Measurements from ENCODE around the gene CRHR1.

Gene CRHR1

DNA sequence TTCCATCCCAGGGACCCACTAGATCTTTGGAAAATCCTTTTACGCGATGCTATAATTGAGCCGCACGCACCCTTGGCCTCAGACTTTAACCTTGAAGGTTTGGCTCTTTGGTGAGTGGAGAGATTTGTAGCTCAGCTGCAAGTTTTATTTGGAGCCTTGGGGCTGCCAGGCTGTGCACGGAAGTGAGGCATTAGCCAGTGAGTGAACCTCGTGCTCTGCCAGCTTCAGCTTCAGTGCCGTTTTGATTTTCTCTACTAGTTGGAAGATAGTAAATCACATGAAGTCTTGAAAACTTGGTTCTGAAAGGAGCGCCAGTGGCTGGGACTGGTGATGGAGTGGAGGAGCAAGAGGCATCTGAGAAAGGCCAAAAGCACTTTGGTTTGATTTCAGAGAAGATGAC lies 17.3 kb downstream of the CRHR1 start:
- H3K4me3 ChIP-seq (ENCODE audit: low read depth, low read length), result no peak overlapping the region
- TF ChIP-seq, protein P1, sequence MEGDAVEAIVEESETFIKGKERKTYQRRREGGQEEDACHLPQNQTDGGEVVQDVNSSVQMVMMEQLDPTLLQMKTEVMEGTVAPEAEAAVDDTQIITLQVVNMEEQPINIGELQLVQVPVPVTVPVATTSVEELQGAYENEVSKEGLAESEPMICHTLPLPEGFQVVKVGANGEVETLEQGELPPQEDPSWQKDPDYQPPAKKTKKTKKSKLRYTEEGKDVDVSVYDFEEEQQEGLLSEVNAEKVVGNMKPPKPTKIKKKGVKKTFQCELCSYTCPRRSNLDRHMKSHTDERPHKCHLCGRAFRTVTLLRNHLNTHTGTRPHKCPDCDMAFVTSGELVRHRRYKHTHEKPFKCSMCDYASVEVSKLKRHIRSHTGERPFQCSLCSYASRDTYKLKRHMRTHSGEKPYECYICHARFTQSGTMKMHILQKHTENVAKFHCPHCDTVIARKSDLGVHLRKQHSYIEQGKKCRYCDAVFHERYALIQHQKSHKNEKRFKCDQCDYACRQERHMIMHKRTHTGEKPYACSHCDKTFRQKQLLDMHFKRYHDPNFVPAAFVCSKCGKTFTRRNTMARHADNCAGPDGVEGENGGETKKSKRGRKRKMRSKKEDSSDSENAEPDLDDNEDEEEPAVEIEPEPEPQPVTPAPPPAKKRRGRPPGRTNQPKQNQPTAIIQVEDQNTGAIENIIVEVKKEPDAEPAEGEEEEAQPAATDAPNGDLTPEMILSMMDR (IDR thresholded peaks at IDR 0.05; ENCODE audit: control insufficient read depth, extremely low read depth, insufficient read depth), result no peak
- DNase-seq (ENCODE audit: low read depth), result no peak

DNA sequence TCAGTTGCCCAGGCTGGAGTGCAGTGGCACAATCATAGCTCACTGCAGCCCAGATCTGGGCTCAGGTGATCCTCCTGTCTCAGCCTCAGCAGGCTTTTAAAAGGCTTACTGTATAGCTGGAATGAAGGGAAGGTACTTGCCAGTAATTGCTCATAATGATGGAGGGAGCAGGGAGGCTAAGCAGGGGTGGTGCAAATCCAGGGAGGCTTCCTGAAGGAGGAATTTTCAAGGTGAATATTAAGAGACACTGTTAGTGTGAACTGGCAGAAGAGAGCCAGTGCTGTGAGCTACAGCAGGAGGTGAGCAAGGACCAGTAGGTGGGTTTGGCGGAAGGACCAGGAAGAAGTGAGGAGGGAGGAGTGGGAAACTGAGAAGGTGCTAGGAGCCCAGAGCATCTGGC lies 24.7 kb downstream of the CRHR1 start:
- no peak for DNase-seq (ENCODE audit: low read depth)
- H3K4me3 ChIP-seq (ENCODE audit: low read depth, low read length), result no peak overlapping the region

DNA sequence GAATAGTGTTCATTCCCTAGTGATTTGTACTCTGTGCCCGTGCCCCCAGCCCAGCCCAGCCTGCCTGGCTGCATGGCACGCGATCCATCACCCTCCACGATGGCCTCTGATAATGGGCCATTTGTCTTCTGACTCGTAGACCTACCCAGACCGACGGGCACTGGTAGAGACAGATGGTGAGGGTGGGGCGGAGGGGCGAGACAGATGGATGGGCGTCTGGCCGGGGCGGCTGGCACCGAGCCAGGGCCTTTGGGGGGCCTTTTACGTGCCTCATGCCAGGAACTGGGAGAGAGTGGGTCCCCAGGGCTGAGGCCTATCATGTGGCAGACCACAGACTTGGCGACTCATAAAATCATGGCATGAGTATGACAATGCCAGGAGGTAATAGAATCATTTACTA lies 25.4 kb downstream of the CRHR1 start:
- H3K4me3 ChIP-seq (ENCODE audit: low read depth, low read length), result no peak overlapping the region
- no peak for DNase-seq (ENCODE audit: low read depth)
- TF ChIP-seq, protein P1 (IDR thresholded peaks at IDR 0.05; ENCODE audit: control insufficient read depth, extremely low read depth, insufficient read depth), result no peak

More for the DNA sequence above, 24.7 kb downstream of the CRHR1 start:
- TF ChIP-seq, protein P1 (IDR thresholded peaks at IDR 0.05; ENCODE audit: control insufficient read depth, extremely low read depth, insufficient read depth), result no peak

DNA sequence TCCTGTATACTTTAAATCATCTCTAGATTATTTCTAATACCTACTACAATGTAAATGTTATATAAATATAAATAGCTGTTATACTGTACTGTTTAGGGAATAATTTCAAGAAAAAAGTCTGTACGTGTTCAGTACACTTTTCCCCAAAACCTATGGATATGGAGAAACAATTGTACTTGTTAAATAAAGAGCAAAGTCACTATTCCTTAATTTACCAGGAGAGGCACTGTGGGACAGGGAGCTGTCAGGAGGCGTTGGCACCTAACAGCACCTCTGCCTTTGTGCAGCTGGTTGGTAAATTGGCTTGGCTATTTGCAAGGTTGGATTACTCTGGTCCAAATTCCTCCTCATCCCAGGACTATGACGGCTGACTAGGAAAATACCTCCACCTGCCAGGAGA lies 28.0 kb downstream of the CRHR1 start:
- TF ChIP-seq, protein P1 (IDR thresholded peaks at IDR 0.05; ENCODE audit: control insufficient read depth, extremely low read depth, insufficient read depth), result peak; percentile 29
- peak; percentile 22 for DNase-seq (ENCODE audit: low read depth)
- no peak overlapping the region for H3K4me3 ChIP-seq (ENCODE audit: low read depth, low read length)

DNA sequence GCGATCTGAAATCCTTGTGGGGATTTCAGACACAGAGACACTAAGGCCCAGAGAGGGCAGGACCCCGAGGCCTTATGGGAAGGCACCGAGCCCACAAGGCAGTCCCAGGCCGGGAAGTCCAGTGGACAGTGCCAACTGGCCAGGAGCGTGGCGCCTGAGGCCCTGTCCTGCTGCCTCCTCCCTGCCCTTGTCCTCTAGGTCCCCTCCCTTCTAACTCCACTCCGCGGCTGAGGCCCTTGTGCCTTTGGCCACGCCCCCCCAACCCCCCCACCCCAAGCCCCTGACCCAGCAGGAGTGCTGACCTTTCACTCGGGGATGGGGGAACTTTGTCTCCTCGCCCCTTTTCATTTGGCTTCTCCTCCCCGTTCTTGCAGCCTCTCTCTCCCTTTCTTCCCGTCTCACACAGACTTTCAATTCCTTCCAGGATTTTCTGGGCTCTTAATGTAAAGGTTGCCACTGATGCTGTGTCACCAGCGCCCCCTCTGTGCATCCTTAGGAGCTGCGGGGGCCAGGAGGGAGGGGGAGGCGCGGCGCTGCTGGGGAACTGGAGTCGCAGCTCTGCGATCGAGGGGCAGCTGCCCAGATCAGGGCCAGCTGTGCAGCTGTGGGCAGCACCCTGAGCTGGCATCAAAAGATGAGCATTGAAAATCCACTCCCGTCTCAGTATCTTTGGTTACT lies 29.1 kb downstream of the CRHR1 start:
- TF ChIP-seq, protein P1 (IDR thresholded peaks at IDR 0.05; ENCODE audit: control insufficient read depth, extremely low read depth, insufficient read depth), result no peak
- no peak for DNase-seq (ENCODE audit: low read depth)
- no peak overlapping the region for H3K4me3 ChIP-seq (ENCODE audit: low read depth, low read length)

DNA sequence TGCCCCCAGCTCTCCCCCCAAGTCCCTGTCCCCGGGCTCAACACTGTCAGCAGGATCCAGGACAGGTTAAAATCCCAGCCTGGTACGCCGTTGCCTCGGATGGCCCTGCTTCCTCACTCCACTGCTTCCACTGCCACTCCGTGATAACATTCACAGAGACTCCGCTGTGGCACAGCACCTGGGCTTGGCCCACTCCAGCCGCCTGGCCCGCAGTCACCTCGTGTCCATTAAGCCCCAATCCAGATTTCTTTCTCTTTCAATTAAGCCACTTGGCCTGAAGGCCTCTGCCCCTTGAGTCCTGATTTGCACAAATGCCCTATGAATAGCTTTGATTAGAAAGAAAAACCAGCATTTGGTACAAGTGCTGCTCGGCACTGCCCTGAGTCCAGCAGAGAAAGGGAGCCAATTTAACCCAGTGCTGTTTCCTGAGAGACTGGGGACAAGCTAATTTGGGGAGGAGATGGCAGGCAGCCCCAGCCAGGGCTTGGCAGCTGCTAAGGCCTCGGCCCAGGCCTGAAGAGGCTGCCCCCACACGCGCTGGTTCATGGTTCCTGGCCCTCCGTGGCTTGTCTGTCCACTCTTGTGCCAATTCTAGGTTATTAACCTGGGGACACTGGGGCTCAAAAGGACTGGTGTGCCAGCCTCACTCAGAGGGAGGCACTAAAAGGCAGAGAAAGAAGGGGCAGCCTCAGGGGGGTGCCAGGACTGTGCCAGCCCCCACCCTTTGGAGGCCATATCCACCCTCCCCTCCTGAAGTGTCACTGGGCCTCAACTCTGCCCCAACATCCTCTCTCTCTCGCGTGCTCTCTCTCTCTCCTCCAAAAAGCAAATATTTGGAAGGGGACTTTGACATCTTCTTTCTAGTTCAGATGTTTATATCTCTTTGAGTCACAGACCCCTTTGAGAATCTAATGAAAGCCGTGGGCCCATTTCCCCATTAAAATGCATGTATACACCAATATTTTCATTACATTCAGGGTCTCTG lies 30.8 kb downstream of the CRHR1 start:
- no peak for DNase-seq (ENCODE audit: low read depth)
- TF ChIP-seq, protein P1 (IDR thresholded peaks at IDR 0.05; ENCODE audit: control insufficient read depth, extremely low read depth, insufficient read depth), result no peak
- H3K4me3 ChIP-seq (ENCODE audit: low read depth, low read length), result no peak overlapping the region
